HG03575 (cell line): ENCODE results near the gene KIZ.
A peak's percentile ranks its signal among the peaks of the same experiment; 100 is the strongest.

Experiments used
- ATAC-seq: cut with Tn5 transposase; IDR thresholded peaks from one replicate; pipeline ENCODE4 v1.9.1; 2021; ENCODE audit not compliant: unreplicated experiment, insufficient number of reproducible peaks, low FRiP score; ENCODE audit errors: extremely low read depth

KIZ gene

DNA sequence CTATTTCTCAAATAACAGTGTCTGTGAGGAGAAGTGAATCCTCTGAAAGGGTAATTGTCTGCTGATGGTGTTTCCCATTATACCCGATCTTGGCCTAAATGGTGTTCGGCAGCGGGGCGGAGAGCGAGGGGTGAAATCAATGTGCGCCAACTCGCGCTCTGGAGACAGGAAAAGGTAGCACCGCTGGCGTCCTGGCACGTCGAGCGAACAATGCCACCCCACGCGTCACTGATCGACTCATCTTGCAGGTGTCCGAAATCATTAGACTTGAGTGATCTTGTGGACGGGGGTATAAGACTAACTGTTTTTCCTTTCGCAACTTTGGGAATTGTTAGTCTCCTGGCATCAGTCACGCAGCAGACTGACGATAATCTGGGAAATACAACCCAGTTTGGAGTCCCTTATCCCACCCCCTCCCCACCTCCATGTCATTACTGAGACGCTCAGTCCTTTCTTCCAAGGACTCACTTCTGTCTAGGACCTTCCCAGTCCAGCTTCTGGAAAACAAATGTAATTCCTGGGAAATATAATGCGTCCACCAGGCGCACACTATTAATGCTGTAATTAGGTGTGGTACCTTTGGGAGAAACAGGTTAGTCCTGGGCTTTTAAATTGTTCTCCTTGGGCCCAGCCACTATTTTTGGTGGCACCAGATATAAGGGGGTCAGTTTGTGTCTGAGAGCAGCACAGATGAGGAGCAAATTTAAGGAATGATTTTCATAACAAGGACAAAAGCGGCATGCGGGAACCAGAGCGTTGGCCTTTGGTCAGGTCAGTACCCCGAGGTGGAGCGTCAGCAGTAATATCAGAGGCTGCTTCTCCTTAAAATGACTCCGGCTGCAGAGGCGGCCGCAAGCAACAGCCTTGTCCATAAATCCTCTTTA lies 22.1 kb upstream of the KIZ start:
- no peak for ATAC-seq

DNA sequence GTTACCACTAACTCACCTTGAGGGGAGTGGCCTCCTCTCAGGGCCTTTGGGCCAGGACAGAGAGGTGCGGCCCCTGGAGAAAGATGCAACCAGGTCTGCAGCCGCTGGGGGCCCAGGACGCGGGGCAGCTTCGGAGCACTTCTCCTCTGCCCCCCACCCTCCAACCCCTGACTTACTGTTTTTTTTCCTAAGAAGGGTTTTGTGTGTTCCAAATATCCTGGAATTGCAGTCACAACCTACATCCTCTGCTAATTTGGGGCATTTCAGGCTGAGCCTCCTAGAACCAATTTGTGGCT lies 21.5 kb upstream of the KIZ start:
- ATAC-seq: no peak

DNA sequence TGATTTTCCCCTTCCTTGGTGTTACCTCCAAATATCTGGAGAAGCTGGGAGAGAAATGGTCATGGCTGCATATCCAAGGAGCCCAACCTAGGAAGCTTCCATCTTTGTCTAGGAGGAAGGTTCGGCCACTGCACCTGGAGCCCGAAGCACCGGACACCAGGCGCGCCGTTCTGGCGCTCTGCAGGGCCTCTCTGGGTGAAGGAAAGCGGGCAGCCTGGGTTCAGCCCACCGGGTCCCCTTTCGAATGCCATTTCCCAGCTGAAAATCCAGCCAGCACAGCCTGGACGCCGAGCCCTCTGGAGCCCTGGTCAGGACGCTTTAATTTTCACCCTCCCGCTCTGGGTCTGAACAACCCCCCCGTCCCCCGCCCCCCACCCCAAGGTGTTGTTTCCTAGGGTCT lies 21.0 kb upstream of the KIZ start:
- ATAC-seq: no peak

- ATAC-seq: no peak
Observed at GRCh38 chr20:21105429-21106170, 20.3 kb upstream of the KIZ start.

GRCh38 chr20:21106171-21107017 lies 19.5 kb upstream of the KIZ start, which contains the start of gene LINC00237:
Gene LINC00237 (minus strand): TSS chr20:21106358.
- ATAC-seq: no peak

DNA sequence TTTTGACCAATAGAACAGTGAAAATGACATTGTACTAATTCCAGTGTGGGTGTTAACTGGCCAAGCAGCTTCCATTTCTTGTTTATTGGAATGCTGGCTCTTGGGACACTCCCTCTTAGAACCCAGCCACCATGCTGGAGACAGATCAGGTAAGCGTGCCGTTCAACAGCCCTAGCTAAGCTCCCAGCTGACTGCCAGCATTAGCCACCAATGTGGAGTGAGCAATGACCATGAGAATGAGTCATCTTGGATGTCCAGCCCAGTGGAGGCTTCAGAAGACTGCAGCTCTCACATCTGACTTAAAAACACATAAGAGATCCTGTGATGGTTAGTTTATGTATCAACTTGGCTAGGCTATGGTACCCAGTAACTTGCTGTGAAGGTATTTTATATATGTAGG lies 16.7 kb upstream of the KIZ start:
- no peak for ATAC-seq

- ATAC-seq: no peak
Observed at GRCh38 chr20:21110811-21111210, 15.1 kb upstream of the KIZ start.

GRCh38 chr20:21111416-21111815 lies 14.5 kb upstream of the KIZ start:
- no peak for ATAC-seq

DNA sequence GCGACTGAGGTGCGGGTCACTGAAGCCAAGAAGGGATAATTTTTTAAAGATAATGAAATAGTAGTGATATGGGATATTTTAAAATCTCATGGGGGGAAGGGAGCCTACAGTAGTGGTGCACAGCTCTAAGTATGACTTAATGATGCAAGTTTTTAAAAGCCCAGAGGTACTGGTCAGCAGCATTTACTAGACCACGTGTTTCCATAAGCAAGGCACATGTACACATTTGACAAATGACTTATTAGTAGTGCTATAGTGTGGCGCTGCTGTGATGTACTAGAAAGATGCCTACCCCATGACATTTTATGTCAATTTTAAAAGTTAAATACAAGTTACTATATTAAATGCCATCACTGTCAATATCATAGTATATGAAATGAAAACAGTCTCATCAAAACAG lies 12.2 kb upstream of the KIZ start:
- no peak for ATAC-seq

GRCh38 chr20:21114584-21114983 lies 11.3 kb upstream of the KIZ start:
- no peak for ATAC-seq

DNA sequence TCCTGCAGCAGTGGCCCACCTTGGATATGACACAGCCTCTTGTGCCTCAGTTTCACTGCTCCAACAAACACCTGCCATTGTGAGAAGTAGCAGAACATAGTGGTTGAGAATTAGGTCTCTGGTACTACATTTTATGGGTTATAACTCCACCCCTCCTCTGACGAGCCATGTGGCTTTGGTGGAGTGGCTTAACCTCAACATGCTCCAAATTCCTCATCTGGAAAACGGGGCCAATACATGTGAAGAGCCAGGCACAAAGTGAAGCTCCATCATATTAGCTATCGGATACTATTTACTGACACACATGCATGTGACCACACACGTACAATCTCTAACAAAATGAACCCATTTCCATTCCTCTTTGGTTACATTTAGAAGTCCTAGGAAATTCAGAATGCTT lies 8.4 kb upstream of the KIZ start:
- ATAC-seq: no peak

DNA sequence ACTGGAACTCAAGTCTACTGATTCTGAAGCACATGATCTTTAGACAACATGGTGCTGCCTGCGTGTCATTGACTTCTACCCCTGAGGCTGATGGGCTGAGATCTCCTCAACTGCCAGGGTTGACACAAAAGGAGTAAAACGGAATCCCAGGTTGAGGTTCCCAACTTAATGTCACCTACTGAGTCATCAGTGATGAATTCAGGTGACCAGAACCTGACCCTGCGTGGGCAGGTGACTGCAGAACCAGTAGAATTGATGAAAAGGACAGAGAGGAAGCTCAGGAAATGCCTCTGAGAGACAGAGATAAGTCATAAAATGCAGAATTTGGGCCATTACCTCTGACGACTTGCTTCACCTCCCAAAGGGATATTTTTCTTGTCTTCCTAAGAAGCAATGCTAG lies 7.7 kb upstream of the KIZ start:
- ATAC-seq: no peak

DNA sequence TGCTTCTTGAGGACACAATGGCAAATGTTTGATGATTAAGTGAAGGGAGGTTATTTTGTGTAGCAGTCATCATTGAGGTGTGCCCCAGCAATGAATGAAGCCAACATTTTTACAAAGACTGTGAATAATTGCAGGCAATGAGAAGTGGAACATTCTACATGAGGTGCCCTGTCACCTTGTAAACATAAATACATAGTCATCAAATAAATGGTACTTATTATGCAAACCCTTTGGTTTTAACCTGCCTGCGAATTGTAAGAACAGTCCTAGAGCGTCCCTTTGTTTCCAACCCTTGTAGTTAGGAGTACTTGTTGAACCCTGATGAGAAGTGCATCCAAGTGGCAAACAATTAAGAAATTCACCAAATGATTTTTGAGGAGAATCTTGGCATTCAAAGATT lies 7.1 kb upstream of the KIZ start:
- ATAC-seq: no peak

- no peak for ATAC-seq
Observed at GRCh38 chr20:21124190-21124589, 1.7 kb upstream of the KIZ start.

GRCh38 chr20:21125072-21125848 lies 622 bp upstream of the KIZ start:
- ATAC-seq: peak; percentile 20

DNA sequence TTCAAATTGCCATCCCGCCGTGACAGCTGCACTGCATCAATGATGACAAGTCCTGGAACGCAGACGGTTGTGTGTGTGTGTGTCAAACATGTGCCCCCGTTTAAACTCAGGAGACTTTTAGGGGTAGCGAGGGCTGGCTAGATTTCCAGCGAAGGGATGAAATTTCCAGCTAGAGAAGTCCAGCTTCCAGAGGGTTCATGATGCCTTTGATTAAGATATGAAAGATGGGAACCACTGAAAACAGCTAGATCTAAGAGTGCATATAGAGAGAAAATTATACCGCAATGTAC lies 644 bp downstream of the KIZ start:
- ATAC-seq: no peak

DNA sequence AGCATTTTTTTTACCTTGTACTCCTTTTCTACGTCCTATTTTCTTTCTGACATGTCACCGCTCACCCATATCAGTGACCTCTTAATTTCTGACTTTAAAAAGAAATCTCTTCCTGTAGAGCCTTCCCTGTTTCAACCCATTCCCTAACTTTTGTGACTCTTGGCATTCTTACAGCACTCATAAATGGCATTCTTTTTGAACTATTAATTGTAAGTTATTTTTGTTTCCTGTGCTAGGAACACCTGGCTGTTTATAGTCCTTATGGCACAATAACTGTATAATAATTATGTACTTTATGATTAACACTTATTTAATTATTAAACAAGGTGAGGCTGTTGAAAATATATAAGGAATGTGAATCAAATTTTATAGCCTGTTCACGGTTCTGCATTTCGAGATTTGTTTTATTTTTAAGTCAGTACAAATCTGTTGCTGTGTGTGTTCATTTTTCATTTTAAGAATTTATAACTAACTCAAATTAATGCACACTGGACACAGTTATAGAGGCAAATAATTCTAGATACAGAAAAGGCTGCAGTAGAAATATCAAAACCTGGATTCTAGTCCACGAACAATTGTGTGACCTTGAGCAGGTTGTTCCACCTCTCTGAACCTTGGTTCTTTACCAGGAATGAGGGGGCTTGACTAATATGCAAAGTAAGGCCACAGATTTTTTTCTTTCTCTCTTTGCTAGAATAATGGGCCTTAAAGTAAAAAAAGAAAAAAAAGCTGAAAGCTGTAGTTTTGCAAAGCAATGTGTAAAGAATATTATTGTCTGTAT lies 1.5 kb downstream of the KIZ start:
- ATAC-seq: no peak

GRCh38 chr20:21129861-21130260 lies 4.0 kb downstream of the KIZ start:
- ATAC-seq: no peak
